IMR-90 (cell line): Measurements from ENCODE around the gene TNFRSF21. TPM values are rescaled to one million over a fixed set of nuclear protein-coding genes. Genes with fewer than 3 reads are reported as not detected.

Experiments
- ATAC-seq: fragments of 200-7000 bp; cut with Tn5 transposase; 2 replicates; pipeline ENCODE4 v1.9.1; 2020; ENCODE audit warnings: low read depth, mild to moderate bottlenecking, moderate library complexity
- BruUV-seq: library from RNA; stranded (reverse); fragments of 400-500 nt; replicated peaks from 2 replicates; lab custom pipeline; 2021; lab: Mats Ljungman, UMichigan
- CTCF ChIA-PET: fragments of 300-600 bp; formaldehyde crosslinking; extraction: SDS; loops from one replicate; lab custom pipeline; 2021; ENCODE audit warnings: antibody characterized with exemption; lab: Yijun Ruan, JAX
- POLR2A ChIA-PET: fragments of 300-600 bp; sonication (Branson Sonifier 250); formaldehyde crosslinking; loops from one replicate; lab custom pipeline; 2022; ENCODE audit warnings: antibody characterized with exemption; ENCODE audit not compliant: unreplicated experiment; lab: Charles Lee
- DNase-seq: peaks from one replicate; pipeline ENCODE4 v3.0.0; 2013
- H2AFZ ChIP-seq: replicated peaks from 2 replicates; pipeline ENCODE3; 2013; ENCODE audit warnings: low read length, mild to moderate bottlenecking; ENCODE audit not compliant: poor library complexity
- H2AK5ac ChIP-seq: 2 replicates; pipeline ENCODE4 v1.6.1; 2013; ENCODE audit warnings: low read depth, low read length, inconsistent platforms
- H2AK9ac ChIP-seq: replicated peaks from 2 replicates; pipeline ENCODE3; 2013; ENCODE audit warnings: mild to moderate bottlenecking, low read depth, low read length, moderate library complexity; ENCODE audit not compliant: poor library complexity
- H2BK120ac ChIP-seq: 2 replicates; pipeline ENCODE4 v1.6.1; 2013; ENCODE audit warnings: low read depth, low read length, inconsistent platforms
- H2BK15ac ChIP-seq: 3 replicates; pipeline ENCODE4 v1.6.1; 2013; ENCODE audit warnings: low read depth, low read length, inconsistent platforms
- H2BK20ac ChIP-seq: 2 replicates; pipeline ENCODE4 v1.6.1; 2013; ENCODE audit warnings: low read depth, mild to moderate bottlenecking, inconsistent platforms, low read length, moderate library complexity
- H2BK5ac ChIP-seq: 2 replicates; pipeline ENCODE4 v1.6.1; 2013; ENCODE audit warnings: mild to moderate bottlenecking, low read depth, low read length, inconsistent platforms; ENCODE audit not compliant: poor library complexity, severe bottlenecking
- H3K14ac ChIP-seq: replicated peaks from 2 replicates; pipeline ENCODE4 v1.6.1; 2013; ENCODE audit warnings: low read depth, low read length, inconsistent platforms
- H3K18ac ChIP-seq: 2 replicates; pipeline ENCODE4 v1.6.1; 2013; ENCODE audit warnings: low read depth, low read length, control low read depth
- H3K23ac ChIP-seq: 2 replicates; pipeline ENCODE4 v1.6.1; 2013; ENCODE audit warnings: low read depth, low read length, inconsistent platforms
- H3K27ac ChIP-seq: 2 replicates; pipeline ENCODE4 v1.5.1; 2013; ENCODE audit warnings: mild to moderate bottlenecking, control low read depth, low read length; ENCODE audit not compliant: insufficient read depth
- H3K27me3 ChIP-seq: 2 replicates; pipeline ENCODE4 v1.6.1; 2013; ENCODE audit warnings: low read length; ENCODE audit not compliant: control insufficient read depth, insufficient read depth
- H3K36me3 ChIP-seq: 2 replicates; pipeline ENCODE4 v1.6.1; 2013; ENCODE audit warnings: low read length, mixed read lengths; ENCODE audit not compliant: control insufficient read depth, insufficient read depth
- H3K4ac ChIP-seq: 2 replicates; pipeline ENCODE4 v1.6.1; 2013; ENCODE audit warnings: low read depth, low read length, inconsistent platforms
- H3K4me1 ChIP-seq: 2 replicates; pipeline ENCODE4 v1.6.1; 2013; ENCODE audit warnings: low read length, mixed read lengths; ENCODE audit not compliant: control insufficient read depth, insufficient read depth
- H3K4me2 ChIP-seq: 2 replicates; pipeline ENCODE4 v1.6.1; 2013; ENCODE audit warnings: low read depth, mild to moderate bottlenecking, control low read depth, low read length, moderate library complexity
- H3K4me3 ChIP-seq: 2 replicates; pipeline ENCODE4 v1.5.1; 2013; ENCODE audit warnings: low read depth, mild to moderate bottlenecking, control low read depth, low read length, moderate library complexity; ENCODE audit not compliant: insufficient read depth
- H3K56ac ChIP-seq: 2 replicates; pipeline ENCODE4 v1.6.1; 2013; ENCODE audit warnings: low read length, inconsistent platforms; ENCODE audit not compliant: insufficient read depth; ENCODE audit errors: extremely low read depth
- H3K79me1 ChIP-seq, 2 experiments: 2 replicates each; pipeline ENCODE4 v1.6.1; 2013; ENCODE audit warnings: low read length in 2 of 2, inconsistent platforms in 1 of 2, low read depth in 1 of 2
- H3K9ac ChIP-seq: 2 replicates; pipeline ENCODE4 v1.6.1; 2013; ENCODE audit warnings: low read depth, low read length, control low read depth
- H3K9me1 ChIP-seq: 2 replicates; pipeline ENCODE4 v1.6.1; 2013; ENCODE audit warnings: low read length, inconsistent platforms; ENCODE audit not compliant: insufficient read depth
- H3K9me3 ChIP-seq: 2 replicates; pipeline ENCODE4 v1.6.1; 2013; ENCODE audit warnings: low read length; ENCODE audit not compliant: control insufficient read depth, insufficient read depth
- H4K20me1 ChIP-seq: 2 replicates; pipeline ENCODE4 v1.6.1; 2013; ENCODE audit warnings: low read length, inconsistent platforms; ENCODE audit not compliant: insufficient read depth
- H4K5ac ChIP-seq: 2 replicates; pipeline ENCODE4 v1.6.1; 2013; ENCODE audit warnings: mild to moderate bottlenecking, low read depth, low read length, control low read depth
- H4K8ac ChIP-seq, 2 experiments: 2 replicates each; pipeline ENCODE4 v1.6.1; 2013; ENCODE audit warnings: low read depth in 2 of 2, low read length in 2 of 2, control low read depth in 1 of 2, inconsistent platforms in 1 of 2
- H4K91ac ChIP-seq: 2 replicates; pipeline ENCODE4 v1.6.1; 2013; ENCODE audit warnings: low read depth, low read length, inconsistent platforms; ENCODE audit not compliant: insufficient read depth
- BHLHE40 ChIP-seq: fragments of 150-350 bp; IDR thresholded peaks from 2 replicates; pipeline ENCODE4 v1.6.1; 2016; ENCODE audit warnings: mild to moderate bottlenecking, low read depth, low read length
- MAZ ChIP-seq: IDR thresholded peaks from 2 replicates; pipeline ENCODE4 v1.6.1; 2012; ENCODE audit warnings: low read depth, mild to moderate bottlenecking, low read length, improper control_type of control experiment, moderate library complexity, borderline replicate concordance
- POLR2A ChIP-seq: IDR thresholded peaks from 2 replicates; pipeline ENCODE4 v1.6.1; 2012; ENCODE audit warnings: mild to moderate bottlenecking, low read depth, low read length
- RCOR1 ChIP-seq: IDR thresholded peaks from 2 replicates; pipeline ENCODE4 v1.6.1; 2012; ENCODE audit warnings: mild to moderate bottlenecking, low read length, improper control_type of control experiment; ENCODE audit not compliant: insufficient replicate concordance
- RFX5 ChIP-seq: IDR thresholded peaks from 2 replicates; pipeline ENCODE4 v1.8.0; 2012; ENCODE audit warnings: low read depth, mild to moderate bottlenecking, low read length, moderate library complexity
- SMC3 ChIP-seq: fragments of 150-350 bp; IDR thresholded peaks from 2 replicates; pipeline ENCODE4 v1.6.1; 2016; ENCODE audit warnings: low read depth, mild to moderate bottlenecking, antibody characterized with exemption, low read length, moderate library complexity
- WGBS, 2 experiments: methylation state at CpG; one replicate each; pipeline versions ENCODE4 v1.1.5 to v1.1.7; 2013; ENCODE audit warnings: missing lambda C conversion rate in 2 of 2; ENCODE audit not compliant: insufficient read length in 1 of 2; ENCODE audit errors: extremely low coverage in 2 of 2; 5-methylcytosine and 5-hydroxymethylcytosine counted together
- dilution Hi-C: fragments of 300-500 bp; cut with HindIII; formaldehyde crosslinking; loops from one replicate; pipeline ENCODE4 v1.14.3; 2018; ENCODE audit warnings: low sequenced_read_pairs; ENCODE audit not compliant: unreplicated experiment
- in situ Hi-C: fragments of 300-500 bp; cut with MboI; formaldehyde crosslinking; loops from 3 replicates; pipeline ENCODE4 v1.14.3; 2019; ENCODE audit warnings: low sequenced_read_pairs, inconsistent platforms, mixed read lengths
- intact Hi-C: fragments of 100-400 bp; cut with micrococcal nuclease; formaldehyde crosslinking; loops from 2 replicates; pipeline ENCODE4 v1.10.0; 2022
- polyA plus RNA-seq, 3 experiments: library from polyadenylated mRNA; depleted of rRNA; stranded (reverse); fragments of >200 nt; gene quantifications; 2 replicates each; pipeline ENCODE4 v1.2.3, GENCODE V29; 2012; ENCODE audit warnings: low replicate concordance in 1 of 3
- total RNA-seq: library from RNA; depleted of rRNA; stranded (reverse); fragments of >200 nt; gene quantifications from 2 replicates; pipeline ENCODE4 v1.2.3, GENCODE V29; 2012
- TF ChIP-seq, protein P1 (sequence below): fragments of 150-350 bp; IDR thresholded peaks from 2 replicates; pipeline ENCODE4 v1.6.1; 2017; ENCODE audit warnings: mild to moderate bottlenecking, antibody characterized with exemption, low read length, low read depth
- TF ChIP-seq, protein P2 (sequence below): fragments of 150-350 bp; IDR thresholded peaks from 2 replicates; pipeline ENCODE4 v1.6.1; 2016; ENCODE audit warnings: low read depth, mild to moderate bottlenecking, low read length, moderate library complexity, borderline replicate concordance

The TNFRSF21 gene
- total and polyA plus RNA-seq, 2 of the 4 experiments (the other 2 are of a cell fraction), result 2.9 to 6.9 TPM

DNA sequence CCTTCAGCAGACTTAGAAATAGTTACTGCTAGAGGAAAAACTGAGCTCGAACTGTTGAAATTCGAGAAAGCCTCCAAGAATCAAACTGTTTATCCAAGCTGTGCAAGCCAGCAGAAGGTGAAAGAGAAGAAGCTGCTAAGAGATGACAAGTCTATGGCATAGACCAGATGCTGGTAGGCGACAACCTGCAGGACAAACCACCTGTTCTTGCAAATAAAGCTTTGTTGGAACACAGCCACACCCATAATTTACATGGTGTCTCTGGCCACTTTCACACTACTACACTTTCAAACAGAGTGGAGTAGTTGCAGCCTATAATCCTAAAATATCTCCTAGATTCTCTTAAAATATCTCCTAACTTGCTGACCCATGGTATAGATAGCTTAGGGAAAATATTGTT is 33.3 kb downstream of the TNFRSF21 start:
- Histone ChIP-seq H3K14ac (no peak overlapping the region), H2BK120ac (no peak overlapping the region), H4K5ac (no peak overlapping the region), H3K27ac (no peak overlapping the region), H2BK5ac (no peak overlapping the region), H3K4ac (no peak overlapping the region), H3K23ac (no peak overlapping the region), H3K4me1 (peaks cover 16% of the 10 kb centered on the region), H3K4me2 (no peak overlapping the region), H4K91ac (no peak overlapping the region), H2AK9ac (no peak overlapping the region), H3K9me1 (peaks cover 3% of the 10 kb centered on the region; the same call in 1 of the 2 replicates), H2BK20ac (no peak overlapping the region), H2BK15ac (no peak overlapping the region), H3K9ac (no peak overlapping the region), H2AK5ac (no peak overlapping the region), H2AFZ (no peak overlapping the region), H4K8ac (no peak overlapping the region), H3K56ac (no peak overlapping the region), H4K20me1 (no peaks in the 10 kb centered on the region), H3K18ac (no peak overlapping the region), H3K36me3 (peaks cover 2% of the 10 kb centered on the region; the same call in 1 of the 2 replicates), H3K4me3 (no peak overlapping the region), H3K79me1 (peaks cover 2 to 8% of the 10 kb centered on the region in 2 experiments; a peak in 1 of 4 replicates), H3K27me3 (no peaks in the 10 kb centered on the region), H3K9me3 (no peaks in the 10 kb centered on the region)
- CTCF ChIA-PET, result interaction anchor here (0.8 to 1.6 kb wide), 2 partner anchors 30 to 179 kb away, joined by 3 read pairs; no protein-coding TSS in a partner anchor
- TF ChIP-seq RCOR1 (no peak), BHLHE40 (no peak), MAZ (no peak), RFX5 (no peak), POLR2A (no peak), SMC3 (no peak)
- TF ChIP-seq, protein P1, sequence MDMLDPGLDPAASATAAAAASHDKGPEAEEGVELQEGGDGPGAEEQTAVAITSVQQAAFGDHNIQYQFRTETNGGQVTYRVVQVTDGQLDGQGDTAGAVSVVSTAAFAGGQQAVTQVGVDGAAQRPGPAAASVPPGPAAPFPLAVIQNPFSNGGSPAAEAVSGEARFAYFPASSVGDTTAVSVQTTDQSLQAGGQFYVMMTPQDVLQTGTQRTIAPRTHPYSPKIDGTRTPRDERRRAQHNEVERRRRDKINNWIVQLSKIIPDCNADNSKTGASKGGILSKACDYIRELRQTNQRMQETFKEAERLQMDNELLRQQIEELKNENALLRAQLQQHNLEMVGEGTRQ, result no peak
- TF ChIP-seq, protein P2, sequence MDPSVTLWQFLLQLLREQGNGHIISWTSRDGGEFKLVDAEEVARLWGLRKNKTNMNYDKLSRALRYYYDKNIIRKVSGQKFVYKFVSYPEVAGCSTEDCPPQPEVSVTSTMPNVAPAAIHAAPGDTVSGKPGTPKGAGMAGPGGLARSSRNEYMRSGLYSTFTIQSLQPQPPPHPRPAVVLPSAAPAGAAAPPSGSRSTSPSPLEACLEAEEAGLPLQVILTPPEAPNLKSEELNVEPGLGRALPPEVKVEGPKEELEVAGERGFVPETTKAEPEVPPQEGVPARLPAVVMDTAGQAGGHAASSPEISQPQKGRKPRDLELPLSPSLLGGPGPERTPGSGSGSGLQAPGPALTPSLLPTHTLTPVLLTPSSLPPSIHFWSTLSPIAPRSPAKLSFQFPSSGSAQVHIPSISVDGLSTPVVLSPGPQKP, result no peak
- in situ Hi-C loops (no loop called here), dilution Hi-C loops (no loop called here), intact Hi-C loops (no loop called here)
- no CpG with 5 or more reads among the region's 3 CpGs for WGBS, 2 experiments
- DNase-seq (peak; percentile 5), ATAC-seq (peak; percentile 64)
- no TSS peak for BruUV-seq
- POLR2A ChIA-PET, result no interaction called here
